K562 (cell line): ENCODE results near the gene PTTG2. TPM values are rescaled to one million over a fixed set of nuclear protein-coding genes. Genes with fewer than 3 reads are reported as not detected.

Experiments used
- ATAC-seq: fragments of 200-7000 bp; cut with Tn5 transposase; 3 replicates; pipeline ENCODE4 v1.9.1; 2020; ENCODE audit warnings: moderate library complexity
- BruUV-seq: library from RNA; stranded (reverse); fragments of 400-500 nt; replicated peaks from 2 replicates; lab custom pipeline; 2021; lab: Mats Ljungman, UMichigan
- CTCF ChIA-PET: fragments of 300-600 bp; formaldehyde crosslinking; extraction: SDS; loops from one replicate; lab custom pipeline; 2021; ENCODE audit warnings: low intra/inter-chr PET ratio; lab: Yijun Ruan, JAX
- POLR2A ChIA-PET: fragments of 300-600, 350-650 bp; sonication (Branson Sonifier 250); formaldehyde crosslinking; extraction: SDS; loops from one replicate; lab custom pipeline; 2021; ENCODE audit warnings: antibody characterized with exemption, inconsistent platforms; lab: Yijun Ruan, JAX
- DNase-seq, 4 experiments: peaks; one replicate each; pipeline versions ENCODE4 v3.0.0 to v3.0.0-alpha.2; 2011 to 2018; ENCODE audit warnings: low spot score in 3 of 4, mixed read lengths in 3 of 4; ENCODE audit errors: extremely low read depth in 1 of 4
- FAIRE-seq: peaks from 2 replicates; lab custom pipeline; 2011; peaks lifted over from hg19 to GRCh38; lab: Jason Lieb, UNC
- H2AFZ ChIP-seq: 2 replicates; pipeline ENCODE4 v1.6.0; 2011; ENCODE audit warnings: low read depth, low read length, control low read depth, inconsistent platforms
- H3K27ac ChIP-seq: fragments of 200-600 bp; 3 replicates; pipeline ENCODE4 v1.8.0; 2011; ENCODE audit warnings: low read depth, mild to moderate bottlenecking, control low read depth, inconsistent platforms, low read length, moderate library complexity, mixed read lengths; ENCODE audit errors: extremely low read depth
- H3K27me3 ChIP-seq, 2 experiments: fragments of 300-600 bp in 1 of 2; 2 replicates in 1 of 2; 3 replicates in 1 of 2; pipeline versions ENCODE4 v1.6.0 to v1.8.0; 2011; ENCODE audit warnings: inconsistent platforms in 2 of 2, low read length in 2 of 2, mild to moderate bottlenecking in 1 of 2, mixed read lengths in 1 of 2, moderate library complexity in 1 of 2; ENCODE audit not compliant: control insufficient read depth in 2 of 2, insufficient read depth in 2 of 2
- H3K36me3 ChIP-seq: fragments of 300-600 bp; 3 replicates; pipeline ENCODE4 v1.8.0; 2011; ENCODE audit warnings: mild to moderate bottlenecking, low read length, inconsistent platforms; ENCODE audit not compliant: control insufficient read depth, insufficient read depth
- H3K4me1 ChIP-seq, 2 experiments: fragments of 200-600 bp in 1 of 2; replicated peaks in 1 of 2; 2 replicates in 1 of 2; 3 replicates in 1 of 2; pipeline versions ENCODE4 v1.5.1 to v1.8.0; 2011; ENCODE audit warnings: inconsistent platforms in 2 of 2, low read length in 2 of 2, mild to moderate bottlenecking in 1 of 2, mixed read lengths in 1 of 2, moderate library complexity in 1 of 2; ENCODE audit not compliant: control insufficient read depth in 2 of 2, insufficient read depth in 2 of 2
- H3K4me2 ChIP-seq: 2 replicates; pipeline ENCODE4 v1.6.1; 2011; ENCODE audit warnings: low read length, control low read depth, inconsistent platforms, mixed read lengths; ENCODE audit not compliant: insufficient read depth
- H3K4me3 ChIP-seq: fragments of 200-600 bp; sonication (generic), shearing (Covaris generic); 2 replicates; pipeline ENCODE4 v1.5.1; 2016; ENCODE audit warnings: control low read depth, inconsistent platforms
- H3K79me2 ChIP-seq: fragments of 200-600 bp; 3 replicates; pipeline ENCODE4 v1.8.0; 2011; ENCODE audit warnings: low read length, inconsistent platforms; ENCODE audit not compliant: control insufficient read depth, insufficient read depth
- H3K9ac ChIP-seq, 2 experiments: 2 replicates each; pipeline versions ENCODE4 v1.6.0 to v1.6.1; 2011; ENCODE audit warnings: low read depth in 2 of 2, low read length in 2 of 2, control low read depth in 1 of 2, inconsistent platforms in 1 of 2, mild to moderate bottlenecking in 1 of 2, mixed read lengths in 1 of 2; ENCODE audit not compliant: insufficient read depth in 1 of 2
- H3K9me1 ChIP-seq: one replicate; pipeline ENCODE4 v1.6.0; 2011; ENCODE audit warnings: inconsistent platforms, mild to moderate bottlenecking, low read length, moderate library complexity; ENCODE audit not compliant: control insufficient read depth, insufficient read depth
- H3K9me3 ChIP-seq: replicated peaks from 2 replicates; pipeline ENCODE4 v1.5.1; 2011; ENCODE audit warnings: low read depth, low read length, inconsistent platforms; ENCODE audit not compliant: control insufficient read depth, insufficient read depth
- H4K20me1 ChIP-seq: replicated peaks from 2 replicates; pipeline ENCODE4 v1.6.1; 2011; ENCODE audit warnings: low read length, inconsistent platforms, mixed read lengths; ENCODE audit not compliant: control insufficient read depth, insufficient read depth
- ATF6 ChIP-seq: sonication (generic); formaldehyde crosslinking; IDR thresholded peaks from 2 replicates; pipeline ENCODE4 v1.4.0; 2020; ENCODE audit warnings: mild to moderate bottlenecking, missing genetic modification reagents
- CAMTA2 ChIP-seq: fragments of 250-450 bp; sonication (Bioruptor Pico); conservative IDR thresholded peaks from 2 replicates; pipeline ENCODE4 v1.5.1; 2022
- CBX8 ChIP-seq: fragments of 200-600 bp; sonication (generic); IDR thresholded peaks from 2 replicates; pipeline ENCODE4 v1.6.1; 2012; ENCODE audit warnings: borderline replicate concordance, mixed run types, low read depth, mild to moderate bottlenecking, moderate library complexity, mixed read lengths, low read length, control low read depth, inconsistent platforms; ENCODE audit not compliant: poor library complexity, severe bottlenecking; ENCODE audit errors: extremely low read depth
- HOMEZ ChIP-seq: fragments of 250-450 bp; sonication (Bioruptor Pico); IDR thresholded peaks from 2 replicates; pipeline ENCODE4 v1.4.0; 2020; ENCODE audit warnings: mild to moderate bottlenecking, moderate library complexity
- SNRNP70 ChIP-seq: fragments of 200-400 bp; formaldehyde crosslinking; optimal IDR thresholded peaks from 2 replicates; pipeline ENCODE3; 2017; ENCODE audit warnings: low read depth, low read length
- TAF9B ChIP-seq: fragments of 450-650 bp; IDR thresholded peaks from 2 replicates; pipeline ENCODE4 v1.6.1; 2018; ENCODE audit warnings: mild to moderate bottlenecking; ENCODE audit not compliant: partially characterized antibody
- XRCC4 ChIP-seq: IDR thresholded peaks from one replicate; pipeline ENCODE4 v1.6.1; 2011; ENCODE audit not compliant: insufficient read depth, insufficient read length; ENCODE audit errors: extremely low read depth
- ZNF347 ChIP-seq: fragments of 450-650 bp; formaldehyde crosslinking; IDR thresholded peaks from 2 replicates; pipeline ENCODE4 v1.4.0; 2020; ENCODE audit warnings: low read depth, mild to moderate bottlenecking, moderate library complexity
- ZNF583 ChIP-seq: fragments of 250-450 bp; sonication (Bioruptor Pico); IDR thresholded peaks from 2 replicates; pipeline ENCODE4 v1.4.0; 2020
- WGBS: fragments of 100-300 bp; shearing (Covaris generic); methylation state at CpG from one replicate; pipeline ENCODE4 v1.1.6; 2016; ENCODE audit warnings: low coverage, mixed read lengths; ENCODE audit not compliant: insufficient coverage; ENCODE audit errors: missing lambda C conversion rate; 5-methylcytosine and 5-hydroxymethylcytosine counted together
- in situ Hi-C: fragments of 300-500 bp; cut with MboI; formaldehyde crosslinking; loops from 4 replicates; pipeline ENCODE4 v1.15.0; 2018; ENCODE audit warnings: inconsistent platforms, mixed read lengths
- intact Hi-C: fragments of 100-400 bp; cut with micrococcal nuclease; formaldehyde crosslinking; loops from 2 replicates; pipeline ENCODE4 v1.14.2; 2022
- polyA plus RNA-seq, 8 experiments: library from polyadenylated mRNA; depleted of rRNA in 4 of 8; stranded (reverse) in 5 of 8; unstranded in 3 of 8; fragments of >200 nt; fragmentation: Nextera tagmentation in 2 of 8; fragmentation: Illumina TruSeq in 1 of 8; extraction: Ambion mirVana in 2 of 8; extraction: Trizol in 1 of 8; gene quantifications; 2 replicates each; pipeline versions ENCODE4 v1.2.1 to v1.2.3, GENCODE V29; 2011 to 2014; ENCODE audit warnings: inconsistent platforms in 1 of 8, missing spikeins in 1 of 8
- total RNA-seq, 7 experiments: library from RNA; depleted of rRNA in 6 of 7; stranded (reverse); fragments of >200 nt in 6 of 7; fragmentation: Illumina TruSeq in 2 of 7; extraction: Trizol in 2 of 7; gene quantifications; 2 replicates each; pipeline versions ENCODE4 v1.2.1 to v1.2.3, GENCODE V29; 2011 to 2021; ENCODE audit warnings: low replicate concordance in 1 of 7
- TF ChIP-seq, protein P1 (sequence below): sonication (generic); formaldehyde crosslinking; IDR thresholded peaks from 2 replicates; pipeline ENCODE4 v1.8.0; 2022; ENCODE audit warnings: missing genetic modification reagents, mild to moderate bottlenecking, borderline replicate concordance

The PTTG2 gene
- total and polyA plus RNA-seq, 9 of the 15 experiments (the other 6 are each of a cell fraction or from before 2014, with no cell fraction given), result not detected

GRCh38 chr4:38008571-38009021, 48.4 kb downstream of the PTTG2 start:
- Histone ChIP-seq H3K9me3 (no peaks in the 10 kb centered on the region), H3K9me1 (no peaks in the 10 kb centered on the region), H3K4me3 (no peak overlapping the region), H3K36me3 (no peaks in the 10 kb centered on the region), H3K4me2 (no peak overlapping the region), H3K27me3 (peaks cover 7 to 35% of the 10 kb centered on the region in 2 experiments), H4K20me1 (peaks cover 9% of the 10 kb centered on the region), H3K79me2 (no peaks in the 10 kb centered on the region), H3K27ac (no peak overlapping the region), H2AFZ (no peak overlapping the region), H3K4me1 (no peaks in the 10 kb centered on the region), H3K9ac (no peak overlapping the region)
- in situ Hi-C loops, result no loop called here
- no TSS peak for BruUV-seq
- intact Hi-C loops, result no loop called here
- ATAC-seq (no peak), FAIRE-seq (no peak), DNase-seq (no peak)
- ChIA-PET POLR2A (interaction anchor here (0.7 to 1.1 kb wide), 3 partner anchors 13 to 64 kb away, joined by 3 to 4 read pairs (median 3); no protein-coding TSS in a partner anchor), CTCF (no interaction called here)
- 5% methylated on average over 3 of the region's 3 CpGs for WGBS
- no peak for TF ChIP-seq ZNF583
- peak; percentile 48 for TF ChIP-seq CBX8
- no peak for TF ChIP-seq XRCC4

GRCh38 chr4:38009421-38009820, 49.2 kb downstream of the PTTG2 start:
- H3K4me3 ChIP-seq, result no peak overlapping the region
- ATAC-seq (no peak), FAIRE-seq (no peak), DNase-seq (no peak)
- no peak overlapping the region for H3K27ac ChIP-seq
- CTCF ChIA-PET, result no interaction called here
- H4K20me1 ChIP-seq, result peaks cover 5% of the 10 kb centered on the region
- no peak overlapping the region for H3K4me2 ChIP-seq
- H3K4me1 ChIP-seq, result no peaks in the 10 kb centered on the region
- intact Hi-C loops (no loop called here), in situ Hi-C loops (no loop called here)
- POLR2A ChIA-PET, result interaction anchor here (1.1 kb wide), 1 partner anchor 65 kb away, joined by 3 read pairs; no protein-coding TSS in a partner anchor
- no peaks in the 10 kb centered on the region for H3K9me1 ChIP-seq
- no peaks in the 10 kb centered on the region for H3K79me2 ChIP-seq
- H3K36me3 ChIP-seq, result no peaks in the 10 kb centered on the region
- no peak overlapping the region for H3K9ac ChIP-seq
- TF ChIP-seq, protein P1, sequence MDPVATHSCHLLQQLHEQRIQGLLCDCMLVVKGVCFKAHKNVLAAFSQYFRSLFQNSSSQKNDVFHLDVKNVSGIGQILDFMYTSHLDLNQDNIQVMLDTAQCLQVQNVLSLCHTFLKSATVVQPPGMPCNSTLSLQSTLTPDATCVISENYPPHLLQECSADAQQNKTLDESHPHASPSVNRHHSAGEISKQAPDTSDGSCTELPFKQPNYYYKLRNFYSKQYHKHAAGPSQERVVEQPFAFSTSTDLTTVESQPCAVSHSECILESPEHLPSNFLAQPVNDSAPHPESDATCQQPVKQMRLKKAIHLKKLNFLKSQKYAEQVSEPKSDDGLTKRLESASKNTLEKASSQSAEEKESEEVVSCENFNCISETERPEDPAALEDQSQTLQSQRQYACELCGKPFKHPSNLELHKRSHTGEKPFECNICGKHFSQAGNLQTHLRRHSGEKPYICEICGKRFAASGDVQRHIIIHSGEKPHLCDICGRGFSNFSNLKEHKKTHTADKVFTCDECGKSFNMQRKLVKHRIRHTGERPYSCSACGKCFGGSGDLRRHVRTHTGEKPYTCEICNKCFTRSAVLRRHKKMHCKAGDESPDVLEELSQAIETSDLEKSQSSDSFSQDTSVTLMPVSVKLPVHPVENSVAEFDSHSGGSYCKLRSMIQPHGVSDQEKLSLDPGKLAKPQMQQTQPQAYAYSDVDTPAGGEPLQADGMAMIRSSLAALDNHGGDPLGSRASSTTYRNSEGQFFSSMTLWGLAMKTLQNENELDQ, result no peak
- TF ChIP-seq ZNF347 (CRISPR knock-in tag) (no peak), HOMEZ (CRISPR knock-in tag) (no peak), SNRNP70 (no peak), CAMTA2 (CRISPR knock-in tag) (no peak), TAF9B (no peak), ATF6 (CRISPR knock-in tag) (no peak)
- peaks cover 7 to 41% of the 10 kb centered on the region in 2 experiments for H3K27me3 ChIP-seq
- BruUV-seq, result no TSS peak
- no peaks in the 10 kb centered on the region for H3K9me3 ChIP-seq
- no peak overlapping the region for H2AFZ ChIP-seq
